ENCODE measurements around the gene RHPN2.
"Not testable (repeated sequence)": the region's sequence is repeated elsewhere in the genome, so short reads cannot be mapped to it uniquely, and the experiment has no call there.

The RHPN2 gene

DNA sequence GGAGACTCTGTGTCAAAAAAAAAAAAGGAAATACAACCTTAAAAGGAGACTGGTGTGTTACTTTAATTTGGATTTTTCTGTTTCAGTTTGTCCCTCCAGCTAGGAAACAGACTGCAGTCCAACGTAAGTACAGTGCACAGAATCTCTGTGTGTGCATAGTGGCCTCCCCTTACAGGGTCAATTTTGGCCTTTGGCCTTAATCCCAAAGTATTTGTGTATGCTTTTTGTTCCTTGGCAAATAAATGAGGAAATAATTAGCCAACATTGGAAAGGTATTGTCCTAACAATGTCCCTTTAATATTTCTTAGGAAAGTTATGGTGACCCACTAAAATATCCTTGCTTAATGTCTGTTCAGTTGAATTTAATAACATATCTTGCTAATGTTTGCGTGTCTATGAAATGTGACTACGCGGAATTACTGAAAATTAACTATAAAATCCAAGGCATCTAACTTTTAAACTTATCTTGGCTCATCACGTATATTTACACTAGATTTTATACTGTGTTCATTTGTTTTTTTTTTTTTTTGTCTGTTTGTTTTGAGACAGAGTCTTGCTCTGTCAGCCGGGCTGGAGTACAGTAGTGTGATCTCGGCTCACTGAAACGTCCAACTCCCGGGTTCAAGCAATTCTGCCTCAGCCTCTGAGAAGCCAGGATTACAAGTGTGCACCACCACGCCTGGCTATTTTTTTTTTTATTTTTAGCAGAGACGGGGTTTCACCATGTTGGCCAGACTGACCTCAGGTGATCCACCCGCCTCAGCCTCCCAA is 39.0 kb downstream of the RHPN2 start:
- DNase-seq: not testable (repeated sequence)

DNA sequence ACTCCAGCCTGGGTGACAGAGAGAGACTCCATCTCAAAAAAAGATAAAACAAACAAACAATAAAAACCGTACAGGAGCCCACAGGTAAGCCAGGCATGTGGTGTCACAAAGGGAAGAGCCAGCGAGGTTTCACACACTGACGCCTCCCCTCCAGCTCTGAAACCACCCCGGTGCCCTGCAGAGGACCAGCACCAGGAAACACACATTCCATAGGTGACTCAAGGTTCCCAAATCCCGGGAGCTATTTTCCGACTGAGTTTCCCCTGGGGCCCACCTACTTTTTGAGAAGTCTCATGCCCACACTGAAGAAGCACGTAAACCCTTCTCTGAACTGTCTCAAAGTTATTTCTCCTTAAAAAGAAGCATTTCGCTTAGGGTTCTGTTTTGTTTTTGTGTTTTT is 40.3 kb downstream of the RHPN2 start:
- no peak for DNase-seq

DNA sequence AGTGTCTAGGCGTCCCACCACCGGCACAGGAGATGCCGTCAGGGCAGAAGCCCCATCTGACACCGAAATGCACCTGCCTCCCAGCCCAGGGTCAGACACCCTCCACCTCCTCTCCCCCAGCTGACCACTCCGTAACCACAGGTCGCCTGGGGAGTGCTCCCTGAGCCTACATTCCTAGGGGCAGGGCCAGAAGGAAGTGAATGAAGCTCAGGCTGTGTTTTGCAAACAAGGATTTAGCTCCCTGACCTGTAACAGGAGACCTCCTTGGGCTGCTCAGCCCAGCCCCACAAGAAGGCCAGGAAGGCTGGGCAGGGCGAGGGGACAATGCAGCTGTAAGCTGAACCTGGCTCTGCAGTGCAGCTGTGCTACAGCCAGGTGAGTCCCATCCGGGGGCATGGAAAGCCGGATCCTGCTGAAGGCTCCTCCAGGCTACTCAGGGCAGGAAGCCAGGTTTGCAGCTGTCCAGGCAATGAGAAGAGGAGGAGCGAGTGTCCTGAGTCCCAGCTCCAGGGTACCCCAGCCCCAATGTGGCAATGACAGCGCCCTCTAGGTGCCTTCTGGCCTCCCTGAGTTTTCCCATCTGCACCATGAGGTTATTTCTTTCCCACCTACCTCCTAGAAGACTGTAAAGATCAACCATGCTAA is 42.1 kb downstream of the RHPN2 start:
- DNase-seq: no peak

- DNase-seq: not testable (repeated sequence)
These were observed 53.8 kb downstream of the RHPN2 start for GRCh38 chr19:33010891-33011290.

DNA sequence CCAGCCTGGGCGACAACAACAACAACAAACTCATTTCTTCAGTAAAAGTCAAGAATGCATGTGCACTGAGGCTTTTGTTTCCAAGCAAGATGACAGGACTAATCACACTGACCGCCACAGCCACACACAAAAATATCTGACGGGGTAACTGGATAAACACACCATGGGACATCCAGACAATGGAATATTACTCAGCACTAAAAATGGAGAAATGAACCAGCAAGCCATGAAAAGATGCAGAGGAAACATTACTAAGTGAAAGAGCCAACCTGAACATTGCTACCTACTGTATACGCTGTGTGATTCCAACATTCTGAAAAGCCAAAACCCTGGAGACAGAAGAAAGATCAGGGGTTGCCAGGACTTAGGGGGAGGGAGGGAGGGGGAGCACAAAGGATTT is 56.0 kb downstream of the RHPN2 start:
- DNase-seq: no peak

GRCh38 chr19:33005440-33005839 is 59.2 kb downstream of the RHPN2 start:
- no peak for DNase-seq

DNA sequence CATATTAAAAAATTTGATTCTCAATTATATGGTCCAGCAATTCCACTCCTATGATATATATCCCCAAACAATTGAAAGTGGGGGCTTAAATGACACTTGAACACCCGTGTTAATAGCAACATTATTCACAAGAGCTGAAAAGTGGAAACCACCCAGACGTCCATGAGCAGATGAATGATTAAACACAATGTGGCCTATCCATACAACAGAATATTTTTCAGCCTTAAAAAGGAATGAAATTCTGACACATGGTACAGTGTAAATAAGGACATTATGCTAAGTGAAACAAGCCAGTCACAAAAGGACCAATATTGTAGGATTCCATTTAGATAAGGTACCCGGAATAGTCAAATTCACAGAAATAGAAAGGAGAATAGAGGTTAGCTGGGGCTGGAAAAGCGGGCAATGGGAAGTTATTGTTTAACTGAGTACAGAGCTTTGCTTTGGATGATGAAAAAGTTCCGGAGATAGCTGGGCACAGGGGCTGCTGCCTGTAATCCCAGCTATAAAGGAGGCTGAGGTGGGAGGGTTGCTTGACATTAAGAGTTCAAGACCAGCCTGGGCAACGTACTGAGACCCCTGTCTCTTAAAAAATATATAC is 61.2 kb downstream of the RHPN2 start:
- not testable (repeated sequence) for DNase-seq

DNA sequence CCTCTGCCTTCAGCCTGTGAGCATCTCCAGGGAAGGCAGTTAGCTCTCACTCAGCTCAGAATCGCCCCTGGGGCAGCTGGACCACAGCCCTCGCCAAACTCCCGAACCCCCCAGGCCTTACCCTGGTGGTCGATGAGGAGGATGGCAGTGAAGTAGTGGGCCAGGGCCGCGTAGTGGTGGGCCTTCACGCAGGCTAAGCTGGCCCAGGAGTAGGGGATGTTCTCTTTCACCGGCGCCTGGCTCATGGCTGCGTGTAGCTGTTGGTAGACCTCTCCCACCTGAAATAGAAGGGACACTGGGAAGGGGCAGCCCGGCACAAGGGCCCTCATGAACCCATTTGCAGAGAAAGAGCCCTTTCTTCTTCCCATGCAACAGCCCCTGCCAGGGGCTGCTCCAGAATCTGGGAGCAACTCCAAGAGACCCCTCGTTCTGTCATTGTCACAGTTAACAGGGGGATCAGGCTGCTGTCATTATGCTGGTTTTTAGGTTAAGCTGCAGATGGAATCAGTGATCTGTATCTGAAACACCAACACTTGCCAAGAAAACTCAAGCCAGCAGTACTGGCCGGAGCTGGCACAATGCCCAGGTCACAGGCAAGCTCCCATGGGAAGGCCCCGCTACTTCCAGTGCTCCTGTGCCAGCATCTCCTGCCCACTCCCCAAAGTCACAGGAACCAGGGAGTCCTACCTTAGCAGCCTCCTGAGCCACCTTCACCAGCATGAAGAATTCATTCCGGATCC is 62.4 kb downstream of the RHPN2 start:
- DNase-seq: not testable (repeated sequence)

- no peak for DNase-seq
These were observed 63.8 kb downstream of the RHPN2 start for GRCh38 chr19:33000910-33001309.

DNA sequence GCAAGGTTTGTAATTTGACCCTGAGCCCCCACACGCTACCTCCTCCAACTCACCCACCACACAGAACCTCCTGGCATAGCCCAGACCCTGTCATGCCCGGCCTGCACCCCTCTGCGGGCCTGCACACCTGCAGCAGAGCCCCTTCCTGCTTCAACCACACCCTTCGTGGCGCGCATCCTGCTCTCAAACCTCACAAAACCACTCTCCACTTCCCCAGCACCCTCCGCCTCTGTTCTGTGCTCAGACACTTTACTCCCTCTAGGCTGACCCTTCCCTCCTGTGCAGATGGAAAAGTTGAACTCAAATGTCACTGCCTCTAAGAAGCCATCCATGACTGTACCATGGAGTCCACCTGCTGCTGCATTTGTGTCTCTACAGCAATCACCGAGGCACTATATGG is 64.2 kb downstream of the RHPN2 start:
- no peak for DNase-seq

GRCh38 chr19:32998722-32999121 is 66.0 kb downstream of the RHPN2 start:
- no peak for DNase-seq

DNA sequence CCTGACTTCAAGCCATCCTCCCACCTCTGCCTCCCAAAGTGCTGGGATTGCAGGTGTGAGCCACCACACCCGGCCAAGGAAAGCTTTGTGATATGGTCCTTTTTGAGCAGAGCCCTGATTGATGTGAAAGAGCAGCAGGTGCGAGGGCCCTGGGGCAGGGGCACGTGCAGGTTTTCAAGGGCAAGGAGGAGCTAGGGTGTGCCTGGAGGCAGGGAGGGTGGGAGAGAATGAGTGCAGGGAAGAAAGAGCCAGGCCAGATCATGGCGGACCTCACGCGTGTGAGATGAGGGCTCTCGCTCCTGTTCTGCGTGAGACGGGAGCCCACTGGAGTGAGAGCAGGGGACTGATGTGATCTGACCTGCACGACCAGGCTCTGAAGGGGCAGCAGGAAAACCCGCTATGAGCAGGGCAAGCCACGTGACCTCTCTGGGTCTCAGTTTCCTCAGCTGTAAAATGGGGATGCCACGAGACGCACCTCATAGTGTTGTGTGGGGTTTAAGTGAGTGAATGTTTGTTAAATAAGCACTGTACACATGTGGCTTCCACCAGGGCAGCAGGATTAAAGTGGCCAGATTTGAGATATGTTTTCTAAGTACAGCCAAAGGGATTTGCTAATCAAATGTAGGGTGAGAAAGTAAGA is 66.9 kb downstream of the RHPN2 start:
- DNase-seq: no peak

DNA sequence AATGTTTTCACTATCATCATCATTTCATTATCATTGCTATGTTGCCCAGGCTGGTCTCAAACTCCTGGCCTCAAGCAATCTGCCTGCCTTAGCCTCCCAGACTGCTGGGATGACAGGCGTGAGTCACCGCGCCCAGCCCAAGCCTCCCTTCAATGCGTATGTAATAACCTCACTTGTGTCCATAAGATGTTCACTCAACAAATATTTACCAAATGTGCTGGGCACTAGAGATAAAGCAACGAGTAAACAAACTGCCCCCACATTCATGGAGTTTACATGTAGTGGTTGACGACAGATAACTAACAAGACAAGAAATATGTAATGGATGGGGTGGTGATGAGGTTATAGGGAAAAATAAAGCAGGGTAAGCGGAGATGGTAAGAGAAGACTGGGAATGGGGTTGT is 67.6 kb downstream of the RHPN2 start:
- not testable (repeated sequence) for DNase-seq

DNA sequence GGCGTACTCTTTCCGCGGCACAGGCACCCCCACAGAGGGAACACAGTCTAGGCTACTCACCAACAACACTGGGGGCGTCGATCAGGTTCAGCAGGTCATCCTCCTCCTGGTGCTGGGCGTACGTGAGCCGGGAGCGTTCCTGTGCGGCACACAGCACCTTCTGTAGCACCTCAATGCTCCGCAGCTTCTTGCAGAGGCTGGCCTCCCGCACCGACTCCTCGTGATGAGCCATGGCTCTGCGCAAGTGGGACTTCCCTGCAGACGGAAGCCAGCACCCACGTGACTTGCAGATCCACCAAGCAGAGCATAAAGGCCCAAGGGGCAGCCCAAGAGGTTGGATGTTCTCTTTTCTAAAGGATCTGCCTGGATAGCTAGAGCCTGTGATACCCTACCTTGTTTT is 68.7 kb downstream of the RHPN2 start:
- DNase-seq: not testable (repeated sequence)

DNA sequence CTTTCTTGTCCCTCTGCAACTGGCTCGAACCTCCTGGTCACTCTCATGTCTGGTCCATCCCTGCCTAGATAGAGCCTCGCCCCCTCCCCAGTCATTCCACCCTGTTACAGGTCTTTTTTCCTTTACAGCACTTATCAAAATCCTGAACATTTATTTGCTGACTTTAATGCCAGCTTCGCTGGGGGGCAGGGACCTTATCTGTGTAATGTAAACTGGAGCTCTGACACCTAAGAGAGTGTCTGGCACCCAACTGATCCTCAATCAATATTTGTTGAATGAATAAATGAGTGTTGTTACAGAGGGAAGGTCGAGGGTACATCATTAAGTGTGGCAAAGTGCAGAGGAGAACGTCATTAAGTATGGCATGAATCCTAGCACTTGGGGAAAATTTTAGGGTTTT is 76.0 kb downstream of the RHPN2 start:
- no peak for DNase-seq

DNA sequence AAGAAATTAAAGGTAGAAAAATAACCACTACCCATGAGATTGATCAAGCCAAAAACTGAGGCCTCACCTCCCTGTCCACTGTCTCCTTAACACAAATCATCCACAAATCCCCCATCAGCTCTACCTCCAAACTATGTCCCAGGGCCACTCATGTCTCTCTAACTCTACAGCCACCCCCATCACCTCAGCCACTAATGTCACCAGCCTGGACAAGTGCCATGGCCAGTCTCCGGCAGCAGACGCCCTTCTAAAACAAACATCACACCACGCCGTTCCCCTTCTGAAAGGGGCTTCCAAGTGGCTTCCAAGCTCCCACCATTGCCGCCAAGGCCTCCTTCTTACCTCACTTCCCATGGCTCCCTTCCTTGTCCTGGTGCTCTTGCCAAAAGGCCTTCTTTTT is 76.4 kb downstream of the RHPN2 start:
- not testable (repeated sequence) for DNase-seq

- not testable (repeated sequence) for DNase-seq
These were observed 82.2 kb downstream of the RHPN2 start for GRCh38 chr19:32982488-32982887.

DNA sequence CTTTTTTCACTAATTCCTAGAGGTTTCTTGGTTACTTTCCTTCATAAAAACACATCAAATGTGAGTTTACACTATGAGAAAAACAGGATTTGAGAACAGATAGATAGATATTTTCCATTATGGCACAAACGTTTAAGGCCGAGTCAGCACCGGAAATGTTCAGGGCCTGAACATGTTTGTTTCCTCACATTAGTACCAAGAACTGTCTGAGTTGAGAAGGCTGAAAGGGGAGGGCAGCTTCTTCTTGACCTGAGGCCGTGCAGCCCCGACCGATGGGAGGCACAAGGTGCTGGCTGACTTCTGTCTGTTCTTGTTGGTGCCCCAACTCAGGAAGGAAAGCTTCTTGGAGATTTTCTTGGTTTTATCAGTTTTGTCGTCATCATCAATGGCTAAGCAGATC is 84.9 kb downstream of the RHPN2 start:
- not testable (repeated sequence) for DNase-seq

- not testable (repeated sequence) for DNase-seq
These were observed 86.9 kb downstream of the RHPN2 start for GRCh38 chr19:32977813-32978212.

DNA sequence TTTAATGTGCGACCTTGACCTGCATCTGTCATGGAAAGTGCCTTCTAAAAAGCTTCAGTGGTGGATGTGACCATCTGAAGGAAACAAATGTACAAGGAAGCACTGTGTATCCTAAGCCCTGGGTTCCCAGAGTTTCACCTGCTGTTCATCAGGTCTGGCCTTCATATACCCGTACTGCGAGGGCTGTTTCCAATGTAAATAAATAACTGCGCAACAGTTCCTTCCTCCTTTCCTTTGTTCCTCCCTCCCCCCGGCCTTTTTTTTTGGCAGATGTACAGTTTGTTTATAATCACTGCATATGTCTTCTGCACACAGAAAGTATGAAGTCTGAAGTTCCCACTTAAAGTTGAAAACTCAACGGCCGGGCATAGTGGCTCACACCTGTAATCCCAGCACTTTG is 87.4 kb downstream of the RHPN2 start:
- DNase-seq: no peak

- peak; percentile 53 for DNase-seq
These were observed 88.4 kb downstream of the RHPN2 start for GRCh38 chr19:32976223-32976805.

- peak; percentile 99 for DNase-seq
These were observed 92.8 kb downstream of the RHPN2 start, which contains the start of the genes CEP89 and FAAP24 for GRCh38 chr19:32971715-32972540. Gene CEP89, minus strand, starts transcription at chr19:32971958. Its CDS starts 84 bp downstream, at chr19:32971874. Gene FAAP24, plus strand, starts transcription at chr19:32972242. Its CDS starts 955 bp downstream, at chr19:32973197.
